HepG2 (cell line): ENCODE measurements around the gene CHTF18.

Experiments
- MZF1 ChIP-seq: sonication (generic); formaldehyde crosslinking; IDR thresholded peaks from 2 replicates; pipeline ENCODE4 v1.8.1; 2023; ENCODE audit warnings: mild to moderate bottlenecking, missing genetic modification reagents, borderline replicate concordance
- RBAK ChIP-seq: sonication (generic); formaldehyde crosslinking; IDR thresholded peaks from 2 replicates; pipeline ENCODE4 v1.5.1; 2020; ENCODE audit warnings: mild to moderate bottlenecking, missing genetic modification reagents
- ZKSCAN1 ChIP-seq: fragments of 150-350 bp; IDR thresholded peaks from 2 replicates; pipeline ENCODE4 v1.6.1; 2014; ENCODE audit warnings: low read length
- ZSCAN29 ChIP-seq: sonication (generic); formaldehyde crosslinking; conservative IDR thresholded peaks from 2 replicates; pipeline ENCODE4 v1.4.0; 2020; ENCODE audit warnings: mild to moderate bottlenecking, missing genetic modification reagents
- TF ChIP-seq, protein P1 (sequence below): sonication (generic); formaldehyde crosslinking; IDR thresholded peaks from 2 replicates; pipeline ENCODE4 v1.5.0; 2020; ENCODE audit warnings: mild to moderate bottlenecking, missing genetic modification reagents, moderate library complexity
- TF ChIP-seq, protein P2 (sequence below): sonication (generic); formaldehyde crosslinking; IDR thresholded peaks from 2 replicates; pipeline ENCODE4 v1.4.0; 2020; ENCODE audit warnings: mild to moderate bottlenecking, missing genetic modification reagents
- TF ChIP-seq, protein P3 (sequence below): sonication (generic); formaldehyde crosslinking; IDR thresholded peaks from 2 replicates; pipeline ENCODE4 v1.4.0; 2020; ENCODE audit warnings: missing genetic modification reagents, borderline replicate concordance

DNA sequence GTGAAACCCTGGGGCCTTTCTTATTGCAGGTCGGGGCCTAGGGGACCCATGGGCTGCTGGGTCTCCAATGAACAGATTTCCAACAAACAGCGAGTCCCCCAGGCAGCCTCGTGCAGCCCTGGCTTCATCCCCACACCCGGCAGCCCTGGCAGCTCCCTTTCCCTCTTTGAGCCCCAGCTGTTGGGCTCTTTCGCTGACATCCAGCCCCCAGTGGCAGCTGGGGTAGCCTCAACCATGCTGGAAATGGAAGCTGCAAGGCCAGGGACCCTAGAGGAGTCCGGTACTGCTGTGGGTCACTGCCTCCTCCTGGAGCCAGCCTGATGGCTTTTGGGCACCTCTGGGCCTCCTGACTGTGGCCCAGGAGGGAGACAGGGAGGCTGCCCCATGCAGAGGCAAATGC, 6.2 kb upstream of the CHTF18 start:
- TF ChIP-seq, protein P1, sequence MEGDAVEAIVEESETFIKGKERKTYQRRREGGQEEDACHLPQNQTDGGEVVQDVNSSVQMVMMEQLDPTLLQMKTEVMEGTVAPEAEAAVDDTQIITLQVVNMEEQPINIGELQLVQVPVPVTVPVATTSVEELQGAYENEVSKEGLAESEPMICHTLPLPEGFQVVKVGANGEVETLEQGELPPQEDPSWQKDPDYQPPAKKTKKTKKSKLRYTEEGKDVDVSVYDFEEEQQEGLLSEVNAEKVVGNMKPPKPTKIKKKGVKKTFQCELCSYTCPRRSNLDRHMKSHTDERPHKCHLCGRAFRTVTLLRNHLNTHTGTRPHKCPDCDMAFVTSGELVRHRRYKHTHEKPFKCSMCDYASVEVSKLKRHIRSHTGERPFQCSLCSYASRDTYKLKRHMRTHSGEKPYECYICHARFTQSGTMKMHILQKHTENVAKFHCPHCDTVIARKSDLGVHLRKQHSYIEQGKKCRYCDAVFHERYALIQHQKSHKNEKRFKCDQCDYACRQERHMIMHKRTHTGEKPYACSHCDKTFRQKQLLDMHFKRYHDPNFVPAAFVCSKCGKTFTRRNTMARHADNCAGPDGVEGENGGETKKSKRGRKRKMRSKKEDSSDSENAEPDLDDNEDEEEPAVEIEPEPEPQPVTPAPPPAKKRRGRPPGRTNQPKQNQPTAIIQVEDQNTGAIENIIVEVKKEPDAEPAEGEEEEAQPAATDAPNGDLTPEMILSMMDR, result no peak
- TF ChIP-seq, protein P2, sequence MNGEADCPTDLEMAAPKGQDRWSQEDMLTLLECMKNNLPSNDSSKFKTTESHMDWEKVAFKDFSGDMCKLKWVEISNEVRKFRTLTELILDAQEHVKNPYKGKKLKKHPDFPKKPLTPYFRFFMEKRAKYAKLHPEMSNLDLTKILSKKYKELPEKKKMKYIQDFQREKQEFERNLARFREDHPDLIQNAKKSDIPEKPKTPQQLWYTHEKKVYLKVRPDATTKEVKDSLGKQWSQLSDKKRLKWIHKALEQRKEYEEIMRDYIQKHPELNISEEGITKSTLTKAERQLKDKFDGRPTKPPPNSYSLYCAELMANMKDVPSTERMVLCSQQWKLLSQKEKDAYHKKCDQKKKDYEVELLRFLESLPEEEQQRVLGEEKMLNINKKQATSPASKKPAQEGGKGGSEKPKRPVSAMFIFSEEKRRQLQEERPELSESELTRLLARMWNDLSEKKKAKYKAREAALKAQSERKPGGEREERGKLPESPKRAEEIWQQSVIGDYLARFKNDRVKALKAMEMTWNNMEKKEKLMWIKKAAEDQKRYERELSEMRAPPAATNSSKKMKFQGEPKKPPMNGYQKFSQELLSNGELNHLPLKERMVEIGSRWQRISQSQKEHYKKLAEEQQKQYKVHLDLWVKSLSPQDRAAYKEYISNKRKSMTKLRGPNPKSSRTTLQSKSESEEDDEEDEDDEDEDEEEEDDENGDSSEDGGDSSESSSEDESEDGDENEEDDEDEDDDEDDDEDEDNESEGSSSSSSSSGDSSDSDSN (CRISPR knock-in tag), result no peak
- TF ChIP-seq RBAK (CRISPR knock-in tag) (no peak), ZSCAN29 (CRISPR knock-in tag) (no peak), MZF1 (CRISPR knock-in tag) (no peak), ZKSCAN1 (no peak)
- TF ChIP-seq, protein P3, sequence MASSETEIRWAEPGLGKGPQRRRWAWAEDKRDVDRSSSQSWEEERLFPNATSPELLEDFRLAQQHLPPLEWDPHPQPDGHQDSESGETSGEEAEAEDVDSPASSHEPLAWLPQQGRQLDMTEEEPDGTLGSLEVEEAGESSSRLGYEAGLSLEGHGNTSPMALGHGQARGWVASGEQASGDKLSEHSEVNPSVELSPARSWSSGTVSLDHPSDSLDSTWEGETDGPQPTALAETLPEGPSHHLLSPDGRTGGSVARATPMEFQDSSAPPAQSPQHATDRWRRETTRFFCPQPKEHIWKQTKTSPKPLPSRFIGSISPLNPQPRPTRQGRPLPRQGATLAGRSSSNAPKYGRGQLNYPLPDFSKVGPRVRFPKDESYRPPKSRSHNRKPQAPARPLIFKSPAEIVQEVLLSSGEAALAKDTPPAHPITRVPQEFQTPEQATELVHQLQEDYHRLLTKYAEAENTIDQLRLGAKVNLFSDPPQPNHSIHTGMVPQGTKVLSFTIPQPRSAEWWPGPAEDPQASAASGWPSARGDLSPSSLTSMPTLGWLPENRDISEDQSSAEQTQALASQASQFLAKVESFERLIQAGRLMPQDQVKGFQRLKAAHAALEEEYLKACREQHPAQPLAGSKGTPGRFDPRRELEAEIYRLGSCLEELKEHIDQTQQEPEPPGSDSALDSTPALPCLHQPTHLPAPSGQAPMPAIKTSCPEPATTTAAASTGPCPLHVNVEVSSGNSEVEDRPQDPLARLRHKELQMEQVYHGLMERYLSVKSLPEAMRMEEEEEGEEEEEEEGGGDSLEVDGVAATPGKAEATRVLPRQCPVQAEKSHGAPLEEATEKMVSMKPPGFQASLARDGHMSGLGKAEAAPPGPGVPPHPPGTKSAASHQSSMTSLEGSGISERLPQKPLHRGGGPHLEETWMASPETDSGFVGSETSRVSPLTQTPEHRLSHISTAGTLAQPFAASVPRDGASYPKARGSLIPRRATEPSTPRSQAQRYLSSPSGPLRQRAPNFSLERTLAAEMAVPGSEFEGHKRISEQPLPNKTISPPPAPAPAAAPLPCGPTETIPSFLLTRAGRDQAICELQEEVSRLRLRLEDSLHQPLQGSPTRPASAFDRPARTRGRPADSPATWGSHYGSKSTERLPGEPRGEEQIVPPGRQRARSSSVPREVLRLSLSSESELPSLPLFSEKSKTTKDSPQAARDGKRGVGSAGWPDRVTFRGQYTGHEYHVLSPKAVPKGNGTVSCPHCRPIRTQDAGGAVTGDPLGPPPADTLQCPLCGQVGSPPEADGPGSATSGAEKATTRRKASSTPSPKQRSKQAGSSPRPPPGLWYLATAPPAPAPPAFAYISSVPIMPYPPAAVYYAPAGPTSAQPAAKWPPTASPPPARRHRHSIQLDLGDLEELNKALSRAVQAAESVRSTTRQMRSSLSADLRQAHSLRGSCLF, result no peak
